Measurements from ENCODE around the gene INPP5A. TPM values are rescaled to one million over a fixed set of nuclear protein-coding genes. Genes with fewer than 3 reads are reported as not detected.

INPP5A gene
- total RNA-seq, 1 donor from 2014 or later, result 41.0 TPM

GRCh38 chr10:132604686-132605085 is 67.1 kb downstream of the INPP5A start:
- Mint-ChIP-seq H3K36me3 (peaks cover 19% of the 10 kb centered on the region), H3K27ac (no peak overlapping the region), H3K9me3 (peaks cover 24% of the 10 kb centered on the region), H3K4me3 (no peak overlapping the region), H3K27me3 (ENCODE audit: low read depth) (no peaks in the 10 kb centered on the region), H3K4me1 (peaks cover 9% of the 10 kb centered on the region)
- TF ChIP-seq, protein P1, sequence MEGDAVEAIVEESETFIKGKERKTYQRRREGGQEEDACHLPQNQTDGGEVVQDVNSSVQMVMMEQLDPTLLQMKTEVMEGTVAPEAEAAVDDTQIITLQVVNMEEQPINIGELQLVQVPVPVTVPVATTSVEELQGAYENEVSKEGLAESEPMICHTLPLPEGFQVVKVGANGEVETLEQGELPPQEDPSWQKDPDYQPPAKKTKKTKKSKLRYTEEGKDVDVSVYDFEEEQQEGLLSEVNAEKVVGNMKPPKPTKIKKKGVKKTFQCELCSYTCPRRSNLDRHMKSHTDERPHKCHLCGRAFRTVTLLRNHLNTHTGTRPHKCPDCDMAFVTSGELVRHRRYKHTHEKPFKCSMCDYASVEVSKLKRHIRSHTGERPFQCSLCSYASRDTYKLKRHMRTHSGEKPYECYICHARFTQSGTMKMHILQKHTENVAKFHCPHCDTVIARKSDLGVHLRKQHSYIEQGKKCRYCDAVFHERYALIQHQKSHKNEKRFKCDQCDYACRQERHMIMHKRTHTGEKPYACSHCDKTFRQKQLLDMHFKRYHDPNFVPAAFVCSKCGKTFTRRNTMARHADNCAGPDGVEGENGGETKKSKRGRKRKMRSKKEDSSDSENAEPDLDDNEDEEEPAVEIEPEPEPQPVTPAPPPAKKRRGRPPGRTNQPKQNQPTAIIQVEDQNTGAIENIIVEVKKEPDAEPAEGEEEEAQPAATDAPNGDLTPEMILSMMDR (IDR thresholded peaks at IDR 0.05; ENCODE audit: unreplicated experiment), result no peak
- DNase-seq (ENCODE audit: low spot score in 2 of 2, unreplicated experiment in 2 of 2), result no peak

DNA sequence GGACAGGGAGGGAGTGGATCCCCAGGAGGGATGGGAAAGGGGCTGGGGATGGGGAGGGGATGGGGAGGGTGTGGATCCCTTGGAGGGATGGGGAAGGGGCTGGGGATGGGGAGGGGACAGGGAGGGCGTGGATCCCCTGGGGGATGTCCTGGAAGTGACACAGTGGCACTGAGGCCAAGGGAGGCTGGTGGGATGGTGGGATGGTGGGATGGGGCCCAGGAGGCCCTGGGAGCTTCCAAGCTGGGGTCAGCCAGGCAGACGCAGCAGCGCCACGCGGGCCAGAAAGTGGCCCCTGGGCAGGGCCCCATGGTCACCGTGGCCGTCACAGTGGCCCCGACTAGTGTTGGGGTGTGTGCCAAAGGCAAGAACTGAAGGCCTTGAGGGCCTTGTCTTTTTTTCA is 67.8 kb downstream of the INPP5A start:
- Mint-ChIP-seq H3K4me1 (peaks cover 9% of the 10 kb centered on the region), H3K27me3 (ENCODE audit: low read depth) (no peaks in the 10 kb centered on the region), H3K9me3 (peaks cover 19% of the 10 kb centered on the region), H3K4me3 (no peak overlapping the region), H3K36me3 (peaks cover 14% of the 10 kb centered on the region), H3K27ac (no peak overlapping the region)
- TF ChIP-seq, protein P1 (IDR thresholded peaks at IDR 0.05; ENCODE audit: unreplicated experiment), result no peak
- no peak for DNase-seq (ENCODE audit: low spot score in 2 of 2, unreplicated experiment in 2 of 2)

- Mint-ChIP-seq H3K27me3 (ENCODE audit: low read depth) (no peaks in the 10 kb centered on the region), H3K27ac (no peak overlapping the region), H3K4me1 (peaks cover 15% of the 10 kb centered on the region), H3K9me3 (peaks cover 14% of the 10 kb centered on the region), H3K36me3 (peaks cover 10% of the 10 kb centered on the region), H3K4me3 (no peak overlapping the region)
- TF ChIP-seq, protein P1 (IDR thresholded peaks at IDR 0.05; ENCODE audit: unreplicated experiment), result no peak
- no peak for DNase-seq (ENCODE audit: low spot score in 2 of 2, unreplicated experiment in 2 of 2)
Measured at GRCh38 chr10:132606031-132606491, 68.5 kb downstream of the INPP5A start.

DNA sequence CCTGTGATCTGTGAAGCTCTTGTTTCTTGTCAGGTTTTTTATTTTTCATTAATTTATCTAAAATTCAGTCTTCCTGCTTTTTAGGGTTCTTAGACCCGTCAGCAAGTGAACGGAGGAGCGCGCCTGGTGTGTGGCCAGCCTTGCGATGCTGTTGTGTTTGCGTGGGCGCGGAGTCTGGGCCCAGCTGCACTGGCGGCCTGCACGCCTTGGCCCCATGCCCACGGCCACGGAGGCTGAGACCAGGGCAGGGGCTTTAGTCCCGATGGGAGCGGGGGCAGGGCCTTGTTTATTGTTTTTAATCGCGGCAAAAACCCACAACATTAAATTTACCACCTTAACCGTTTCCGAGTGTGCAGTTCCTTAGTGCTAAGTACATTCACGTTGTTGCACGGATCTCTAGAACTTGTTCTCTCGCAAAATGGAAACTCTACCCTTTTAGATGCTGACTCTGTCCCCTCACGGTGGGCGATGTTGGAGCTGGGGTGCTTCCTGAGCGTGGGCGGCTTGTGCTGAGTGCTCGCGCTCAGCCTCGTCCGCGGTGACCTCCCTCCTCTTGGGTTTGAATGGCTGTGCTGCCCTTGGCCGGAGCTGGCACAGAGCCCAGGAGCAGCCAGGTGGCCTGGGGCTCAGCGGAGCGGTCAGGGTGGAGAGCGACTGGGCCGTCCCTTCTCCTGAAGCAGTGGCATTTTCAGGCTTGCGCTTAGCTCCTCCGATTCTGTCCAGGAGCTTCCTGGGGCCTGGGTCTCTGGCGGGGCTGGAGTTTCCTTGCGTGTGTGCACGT is 69.1 kb downstream of the INPP5A start:
- no peaks in the 10 kb centered on the region for H3K27me3 Mint-ChIP-seq (ENCODE audit: low read depth)
- H3K9me3 Mint-ChIP-seq, result peaks cover 7% of the 10 kb centered on the region
- TF ChIP-seq, protein P1 (IDR thresholded peaks at IDR 0.05; ENCODE audit: unreplicated experiment), result no peak
- H3K36me3 Mint-ChIP-seq, result peaks cover 7% of the 10 kb centered on the region
- H3K4me1 Mint-ChIP-seq, result peaks cover 15% of the 10 kb centered on the region
- H3K4me3 Mint-ChIP-seq, result no peak overlapping the region
- peak overlapping the region; percentile 75 for H3K27ac Mint-ChIP-seq
- DNase-seq (ENCODE audit: low spot score in 2 of 2, unreplicated experiment in 2 of 2), result no peak

DNA sequence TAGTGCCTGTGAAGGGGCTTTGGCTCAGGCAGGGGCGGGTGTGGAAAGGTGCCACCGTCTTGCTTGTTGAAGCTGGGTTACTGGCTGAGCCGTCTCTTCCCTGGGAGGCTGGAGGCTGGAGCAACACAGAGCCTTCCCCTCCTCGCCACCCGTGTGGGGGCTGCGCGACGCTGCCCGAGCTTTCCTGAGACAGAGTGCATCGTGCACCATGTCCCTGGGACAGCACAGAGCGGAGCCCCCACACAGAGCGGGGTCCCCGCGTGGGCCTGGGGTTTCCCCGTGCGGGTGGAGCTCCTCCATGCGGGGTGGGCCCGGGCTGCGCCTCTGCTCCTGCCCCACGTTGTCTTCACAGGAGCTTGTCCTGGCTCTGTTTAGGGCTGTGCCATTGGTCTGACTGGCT is 69.9 kb downstream of the INPP5A start:
- TF ChIP-seq, protein P1 (IDR thresholded peaks at IDR 0.05; ENCODE audit: unreplicated experiment), result no peak
- peaks cover 5% of the 10 kb centered on the region for H3K9me3 Mint-ChIP-seq
- no peak overlapping the region for H3K4me3 Mint-ChIP-seq
- peaks cover 21% of the 10 kb centered on the region for H3K4me1 Mint-ChIP-seq
- H3K27ac Mint-ChIP-seq, result no peak overlapping the region
- H3K27me3 Mint-ChIP-seq (ENCODE audit: low read depth), result no peaks in the 10 kb centered on the region
- peaks cover 7% of the 10 kb centered on the region for H3K36me3 Mint-ChIP-seq
- DNase-seq (ENCODE audit: low spot score in 2 of 2, unreplicated experiment in 2 of 2), result no peak

Measured in mesothelial cell of epicardium (in vitro differentiated cells).